Measurements from ENCODE around the gene FLAD1. TPM values are rescaled to one million over a fixed set of nuclear protein-coding genes. Genes with fewer than 3 reads are reported as not detected.

FLAD1 gene
- total RNA-seq, 3 donors from 2014 or later (not counting 1 experiment from before 2014, with no cell fraction given), result 32.1 to 47.6 (median 38.7) TPM

DNA sequence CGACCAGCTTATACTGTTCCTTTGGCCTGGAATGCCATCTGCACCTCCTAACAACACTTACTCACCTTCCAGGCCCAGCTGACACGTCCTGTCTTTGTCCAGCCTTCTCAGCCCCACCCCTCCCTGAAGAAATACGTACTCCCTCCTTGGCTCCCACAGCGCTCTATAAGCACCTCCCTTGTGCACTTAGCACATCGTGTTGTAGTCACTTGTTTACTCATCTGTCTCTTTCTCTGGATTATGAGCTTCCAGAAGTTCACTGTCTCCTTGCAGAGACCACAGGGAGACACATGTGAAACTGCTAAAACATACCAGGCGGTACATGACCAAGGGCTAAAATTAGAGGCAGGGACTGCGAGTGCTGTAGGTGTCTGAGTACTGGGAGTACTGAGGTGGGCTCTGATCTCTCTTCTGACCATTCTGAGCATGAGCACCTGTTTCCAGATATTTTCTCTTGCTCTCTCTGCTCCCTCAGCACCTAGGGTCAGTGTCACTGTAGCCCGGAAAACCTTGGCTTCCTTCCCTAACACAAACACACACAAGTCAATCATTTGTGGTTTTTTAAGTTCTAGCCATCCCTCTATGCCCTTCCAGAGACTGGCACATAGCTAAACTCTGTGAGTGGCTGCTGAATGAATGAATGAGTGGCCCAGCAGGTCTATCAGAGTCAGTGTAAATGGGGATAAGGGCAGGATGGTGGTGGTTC lies 55.6 kb downstream of the FLAD1 start:
- no peaks in the 10 kb centered on the region for H3K9me3 ChIP-seq (ENCODE audit: control insufficient read depth, insufficient read depth, low read length)
- DNase-seq (no peak), ATAC-seq (no peak)
- Mint-ChIP-seq H3K27me3 (ENCODE audit: low read depth in 2 of 2) (peaks cover 7 to 12% of the 10 kb centered on the region in 2 donors), H3K4me1 (peaks cover 0 to 5% of the 10 kb centered on the region in 2 donors), H3K9me3 (no peaks in the 10 kb centered on the region), H3K4me3 (no peak overlapping the region), H3K36me3 (no peaks in the 10 kb centered on the region), H3K27ac (no peak overlapping the region)
- no peak overlapping the region for H3K4me3 ChIP-seq (ENCODE audit: low read length)
- intact Hi-C loops (cut with micrococcal nuclease), result no loop called here
- H3K27me3 ChIP-seq (ENCODE audit: control insufficient read depth, insufficient read depth, low read length), result no peaks in the 10 kb centered on the region
- no peaks in the 10 kb centered on the region for H3K4me1 ChIP-seq (ENCODE audit: control insufficient read depth, insufficient read depth, low read length)
- H3K27ac ChIP-seq (ENCODE audit: low read length), result no peak overlapping the region
- WGBS (ENCODE audit: insufficient coverage), result 42% methylated on average over 8 of the region's 8 CpGs
- no peaks in the 10 kb centered on the region for H3K36me3 ChIP-seq (ENCODE audit: control insufficient read depth, insufficient read depth, low read length)
- TF ChIP-seq, protein P1, sequence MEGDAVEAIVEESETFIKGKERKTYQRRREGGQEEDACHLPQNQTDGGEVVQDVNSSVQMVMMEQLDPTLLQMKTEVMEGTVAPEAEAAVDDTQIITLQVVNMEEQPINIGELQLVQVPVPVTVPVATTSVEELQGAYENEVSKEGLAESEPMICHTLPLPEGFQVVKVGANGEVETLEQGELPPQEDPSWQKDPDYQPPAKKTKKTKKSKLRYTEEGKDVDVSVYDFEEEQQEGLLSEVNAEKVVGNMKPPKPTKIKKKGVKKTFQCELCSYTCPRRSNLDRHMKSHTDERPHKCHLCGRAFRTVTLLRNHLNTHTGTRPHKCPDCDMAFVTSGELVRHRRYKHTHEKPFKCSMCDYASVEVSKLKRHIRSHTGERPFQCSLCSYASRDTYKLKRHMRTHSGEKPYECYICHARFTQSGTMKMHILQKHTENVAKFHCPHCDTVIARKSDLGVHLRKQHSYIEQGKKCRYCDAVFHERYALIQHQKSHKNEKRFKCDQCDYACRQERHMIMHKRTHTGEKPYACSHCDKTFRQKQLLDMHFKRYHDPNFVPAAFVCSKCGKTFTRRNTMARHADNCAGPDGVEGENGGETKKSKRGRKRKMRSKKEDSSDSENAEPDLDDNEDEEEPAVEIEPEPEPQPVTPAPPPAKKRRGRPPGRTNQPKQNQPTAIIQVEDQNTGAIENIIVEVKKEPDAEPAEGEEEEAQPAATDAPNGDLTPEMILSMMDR (IDR thresholded peaks at IDR 0.05), result no peak

DNA sequence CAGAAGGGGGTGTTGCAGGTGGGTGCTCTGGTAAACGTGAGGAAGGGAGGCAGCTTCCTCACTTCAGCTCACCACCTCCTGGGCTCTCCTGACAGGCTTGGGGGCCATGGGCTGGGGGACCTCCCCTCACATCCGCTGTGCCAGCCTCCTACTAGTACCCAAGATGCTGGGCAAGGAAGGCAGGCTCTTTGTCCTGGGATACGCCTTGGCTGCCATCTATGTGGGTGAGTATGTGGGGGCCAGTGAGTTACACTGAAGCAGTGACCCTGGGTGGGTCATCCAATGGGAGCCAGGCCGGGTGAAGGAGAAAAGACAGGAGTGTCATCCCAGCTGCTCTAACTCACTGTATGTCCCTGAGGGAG lies 56.1 kb downstream of the FLAD1 start:
- TF ChIP-seq, protein P1 (IDR thresholded peaks at IDR 0.05), result no peak
- no peak for DNase-seq
- H3K4me3 Mint-ChIP-seq, result no peak overlapping the region
- H3K36me3 Mint-ChIP-seq, result no peaks in the 10 kb centered on the region
- Histone ChIP-seq H3K9me3 (ENCODE audit: control insufficient read depth, insufficient read depth, low read length) (no peaks in the 10 kb centered on the region), H3K36me3 (ENCODE audit: control insufficient read depth, insufficient read depth, low read length) (no peaks in the 10 kb centered on the region), H3K4me3 (ENCODE audit: low read length) (no peak overlapping the region), H3K27me3 (ENCODE audit: control insufficient read depth, insufficient read depth, low read length) (no peaks in the 10 kb centered on the region), H3K4me1 (ENCODE audit: control insufficient read depth, insufficient read depth, low read length) (no peaks in the 10 kb centered on the region), H3K27ac (ENCODE audit: low read length) (no peak overlapping the region)
- intact Hi-C loops (cut with micrococcal nuclease), result no loop called here
- no peak overlapping the region for H3K27ac Mint-ChIP-seq
- H3K4me1 Mint-ChIP-seq, result peaks cover 0 to 5% of the 10 kb centered on the region in 2 donors
- no peak for ATAC-seq
- peaks cover 9 to 12% of the 10 kb centered on the region in 2 donors for H3K27me3 Mint-ChIP-seq (ENCODE audit: low read depth in 2 of 2)
- no peaks in the 10 kb centered on the region for H3K9me3 Mint-ChIP-seq
- 77% methylated on average over 3 of the region's 4 CpGs for WGBS (ENCODE audit: insufficient coverage)

DNA sequence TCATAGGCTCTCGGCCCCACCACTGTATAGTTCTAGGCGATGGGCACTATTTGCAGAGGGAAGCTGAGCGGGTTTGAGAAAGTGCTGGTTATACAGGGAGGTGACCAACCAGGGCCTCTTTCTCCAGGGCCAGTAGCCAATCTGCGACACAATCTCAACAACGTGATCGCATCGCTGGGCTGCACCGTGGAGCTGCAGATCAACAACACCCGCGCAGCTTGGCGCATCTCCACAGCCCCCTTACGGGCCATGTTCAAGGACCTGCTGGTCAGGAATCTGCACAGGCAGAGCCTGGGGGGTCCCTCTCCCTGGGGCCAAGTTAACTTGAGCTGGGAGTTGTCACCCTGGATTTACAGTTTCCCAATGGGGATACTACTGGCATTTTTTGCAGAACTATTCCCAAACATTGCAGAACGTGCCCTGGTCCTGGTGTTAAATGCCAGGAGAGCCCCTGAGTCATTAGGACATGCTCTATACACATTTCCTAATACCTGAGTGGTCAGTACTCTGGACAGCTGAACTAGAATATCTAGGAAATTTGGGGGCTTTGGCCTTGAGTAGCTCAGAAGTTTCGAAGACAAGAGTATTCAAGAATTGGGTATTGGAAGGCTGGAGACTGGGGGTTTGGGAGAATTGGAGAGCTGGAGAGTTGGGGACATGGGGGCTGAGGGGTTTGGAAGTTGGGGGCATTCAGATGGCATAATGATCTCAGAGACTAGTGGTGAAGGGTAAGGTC lies 57.4 kb downstream of the FLAD1 start:
- Histone ChIP-seq H3K27me3 (ENCODE audit: control insufficient read depth, insufficient read depth, low read length) (no peaks in the 10 kb centered on the region), H3K36me3 (ENCODE audit: control insufficient read depth, insufficient read depth, low read length) (no peaks in the 10 kb centered on the region), H3K9me3 (ENCODE audit: control insufficient read depth, insufficient read depth, low read length) (no peaks in the 10 kb centered on the region), H3K4me1 (ENCODE audit: control insufficient read depth, insufficient read depth, low read length) (no peaks in the 10 kb centered on the region), H3K27ac (ENCODE audit: low read length) (no peak overlapping the region), H3K4me3 (ENCODE audit: low read length) (no peak overlapping the region)
- DNase-seq (no peak), ATAC-seq (no peak)
- 93% methylated on average over 14 of the region's 14 CpGs for WGBS (ENCODE audit: insufficient coverage)
- Mint-ChIP-seq H3K27ac (no peak overlapping the region), H3K4me3 (no peak overlapping the region), H3K36me3 (no peaks in the 10 kb centered on the region), H3K27me3 (ENCODE audit: low read depth in 2 of 2) (peaks cover 9 to 12% of the 10 kb centered on the region in 2 donors), H3K9me3 (no peaks in the 10 kb centered on the region), H3K4me1 (peaks cover 0 to 13% of the 10 kb centered on the region in 2 donors)
- TF ChIP-seq, protein P1 (IDR thresholded peaks at IDR 0.05), result no peak
- intact Hi-C loops (cut with micrococcal nuclease), result no loop called here

Other genes starting within 250 kb of the FLAD1 start
- under 1 TPM in 2 of 3 donors, not detected in 1; 0.05 to 0.95 TPM for gene KCNN3, start 113.1 kb upstream of the FLAD1 start, total RNA-seq
- 10 to 100 TPM in 2 of 3 donors, 1 to 10 TPM in 1; 9.0 to 12.1 (median 11.0) TPM for gene PMVK, start 46.6 kb upstream of the FLAD1 start, total RNA-seq
- gene PBXIP1, start 27.2 kb upstream of the FLAD1 start, total RNA-seq, result 100 to 1,000 TPM; 158 to 200 (median 197) TPM
- 10 to 100 TPM; 21.6 to 32.1 (median 27.5) TPM for gene PYGO2, start 21.6 kb upstream of the FLAD1 start, total RNA-seq
- 100 to 1,000 TPM in 1 of 3 donors, 10 to 100 TPM in 2; 94.6 to 112 (median 96.8) TPM for gene SHC1, start 12.6 kb upstream of the FLAD1 start, total RNA-seq
- 10 to 100 TPM in 2 of 3 donors, 1 to 10 TPM in 1; 8.5 to 13.0 (median 12.9) TPM for gene CKS1B, start 8.7 kb upstream of the FLAD1 start, total RNA-seq
- not detected for gene LENEP, start 10.2 kb downstream of the FLAD1 start, total RNA-seq
- gene ZBTB7B, start 19.5 kb downstream of the FLAD1 start, total RNA-seq, result 10 to 100 TPM; 61.2 to 75.4 (median 63.3) TPM
- gene DCST2, start 50.4 kb downstream of the FLAD1 start, total RNA-seq, result under 1 TPM; 0.30 to 0.92 (median 0.32) TPM
- under 1 TPM in 2 of 3 donors, not detected in 1; 0.35 to 0.60 TPM for gene DCST1, start 50.5 kb downstream of the FLAD1 start, total RNA-seq
- gene ADAM15, start 68.0 kb downstream of the FLAD1 start, total RNA-seq, result 10 to 100 TPM; 54.6 to 83.2 (median 64.7) TPM
- 1 to 10 TPM; 4.6 to 6.8 (median 5.5) TPM for gene EFNA4, start 80.4 kb downstream of the FLAD1 start, total RNA-seq
- 1 to 10 TPM in 1 of 3 donors, under 1 TPM in 2; 0.52 to 1.1 (median 0.68) TPM for gene EFNA3, start 95.5 kb downstream of the FLAD1 start, total RNA-seq
- gene EFNA1, start 144.5 kb downstream of the FLAD1 start, total RNA-seq, result 1 to 10 TPM; 1.5 to 1.9 (median 1.9) TPM
- 10 to 100 TPM; 31.7 to 33.5 (median 32.7) TPM for gene SLC50A1, start 152.5 kb downstream of the FLAD1 start, total RNA-seq
- gene DPM3, start 157.2 kb downstream of the FLAD1 start, total RNA-seq, result 10 to 100 TPM; 26.8 to 45.7 (median 41.5) TPM
- gene KRTCAP2, start 190.0 kb downstream of the FLAD1 start, total RNA-seq, result 100 to 1,000 TPM in 2 of 3 donors, 10 to 100 TPM in 1; 95.3 to 113 (median 104) TPM
- 1 to 10 TPM in 2 of 3 donors, under 1 TPM in 1; 0.94 to 4.9 (median 2.5) TPM for gene TRIM46, start 190.5 kb downstream of the FLAD1 start, total RNA-seq
- gene THBS3, start 224.6 kb downstream of the FLAD1 start, total RNA-seq, result 10 to 100 TPM; 16.2 to 19.4 (median 18.6) TPM
- gene MTX1, start 225.4 kb downstream of the FLAD1 start, total RNA-seq, result 10 to 100 TPM; 22.3 to 28.5 (median 27.9) TPM